Stomach (tissue), 9 donors: Measurements from ENCODE around the gene ENO2. TPM values are rescaled to one million over a fixed set of nuclear protein-coding genes. Genes with fewer than 3 reads are reported as not detected.

Experiments used
- DNase-seq, 2 donors: peaks; one replicate each; pipeline versions ENCODE4 v3.0.0 to v3.0.0-alpha.2; 2013 to 2019
- H3K27ac ChIP-seq, 5 donors: fragments of 200-600 bp in 4 of 5; sonication (generic) in 4 of 5; one replicate each; pipeline ENCODE4 v1.5.1; 2013 to 2019; ENCODE audit warnings: mild to moderate bottlenecking in 1 of 5, moderate library complexity in 1 of 5
- H3K27me3 ChIP-seq, 3 donors: fragments of 200-600 bp; sonication (generic); one replicate each; pipeline ENCODE4 v1.5.1; 2017 to 2019; ENCODE audit warnings: mixed run types in 1 of 3
- H3K36me3 ChIP-seq, 4 donors: fragments of 200-600 bp; sonication (generic); 1 replicate in 3 of 4; 2 replicates in 1 of 4; pipeline ENCODE4 v1.5.1; 2016 to 2019
- H3K4me1 ChIP-seq, 4 donors: fragments of 200-600 bp; sonication (generic); one replicate each; pipeline ENCODE4 v1.5.1; 2016 to 2019
- H3K4me3 ChIP-seq, 4 donors: fragments of 200-600 bp; sonication (generic) in 3 of 4; one replicate each; pipeline ENCODE4 v1.5.1; 2016 to 2019; ENCODE audit warnings: mild to moderate bottlenecking in 1 of 4
- H3K9me3 ChIP-seq, 4 donors: fragments of 200-600 bp; sonication (generic); one replicate each; pipeline ENCODE4 v1.5.1; 2016 to 2019
- EP300 ChIP-seq: sonication (generic); formaldehyde crosslinking; IDR thresholded peaks from one replicate; pipeline ENCODE4 v1.6.1; 2017; ENCODE audit warnings: antibody characterized with exemption
- POLR2A ChIP-seq, 4 donors: fragments of 450-650 bp; IDR thresholded peaks; one replicate each; pipeline ENCODE4 v1.6.1; 2016; ENCODE audit warnings: antibody characterized with exemption in 4 of 4, control low read depth in 2 of 4, mild to moderate bottlenecking in 1 of 4, moderate library complexity in 1 of 4
- POLR2AphosphoS5 ChIP-seq, 3 donors: sonication (generic); formaldehyde crosslinking; IDR thresholded peaks; one replicate each; pipeline ENCODE4 v1.6.1; 2016; ENCODE audit warnings: antibody characterized with exemption in 3 of 3
- WGBS, 5 donors: extraction: QIAGEN DNeasy Blood & Tissue Kit in 3 of 5; methylation state at CpG; one replicate each; pipeline versions ENCODE4 v1.1.5 to v1.1.7; 2013 to 2018; 5-methylcytosine and 5-hydroxymethylcytosine counted together
- intact Hi-C: fragments of 100-400 bp; cut with DNase I; formaldehyde crosslinking; loops from one replicate; pipeline ENCODE4 v1.15.1; 2023; ENCODE audit warnings: low total_unique reads
- polyA plus RNA-seq, 3 donors: library from polyadenylated mRNA; stranded (reverse); fragments of 200-250 nt; gene quantifications; one replicate each; pipeline ENCODE4 v1.2.3, GENCODE V29; 2013
- total RNA-seq, 5 donors: library from RNA; depleted of rRNA; stranded (reverse); fragments of >200 nt; gene quantifications; one replicate each; pipeline versions ENCODE4 v1.1.0 to v1.2.3, GENCODE V29; 2014 to 2016
- TF ChIP-seq, protein P1 (sequence below), 7 experiments: fragments of 450-650 bp in 4 of 7; fragments of 200-600 bp in 3 of 7; sonication (generic) in 3 of 7; IDR thresholded peaks; one replicate each; pipeline ENCODE4 v1.5.1; 2016 to 2019; ENCODE audit warnings: antibody characterized with exemption in 7 of 7, control low read depth in 2 of 7, mild to moderate bottlenecking in 1 of 7
- donor health status: healthy with polysubstance abuse.
- donor health status: Bipolar disorder and iron deficiency.
- donor health status: healthy.

ENO2 gene
- total and polyA plus RNA-seq, 8 donors = 2.3 to 62.9 (median 9.7) TPM

DNA sequence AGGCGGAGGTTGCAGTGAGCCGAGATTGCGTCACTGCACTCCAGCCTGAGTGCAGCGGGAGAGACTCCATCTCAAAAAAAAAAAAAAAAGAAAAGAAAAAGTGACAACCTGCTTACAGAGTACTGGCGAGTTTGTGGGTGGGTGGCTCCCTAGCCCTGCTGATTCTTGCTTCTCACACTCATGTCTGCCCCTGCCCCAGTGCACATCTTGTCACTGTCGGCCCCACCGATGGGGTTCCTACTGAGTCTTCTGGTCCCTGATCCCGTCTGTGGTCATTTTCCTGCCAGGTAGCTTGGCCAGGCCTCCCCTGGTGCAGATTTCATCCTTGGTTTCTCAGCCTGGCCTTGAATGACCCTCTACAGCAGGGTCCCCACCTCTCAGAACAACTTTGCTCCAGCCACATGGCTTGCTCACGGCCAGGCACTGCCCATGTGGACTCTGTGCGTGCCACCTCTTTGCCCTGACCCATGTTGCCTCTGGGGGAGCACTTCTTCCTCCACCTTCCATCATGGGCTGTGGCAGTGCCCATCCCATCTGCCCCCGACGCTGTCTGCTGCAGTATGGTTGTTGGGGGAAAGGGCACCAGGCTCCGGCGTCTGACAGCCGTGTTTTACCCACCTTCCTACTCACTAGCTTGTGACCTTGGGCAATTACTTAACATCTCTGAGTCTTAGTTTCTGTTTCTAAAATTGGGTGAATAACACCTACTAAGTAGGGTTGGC lies 34.7 kb downstream of the ENO2 start:
- intact Hi-C loops = loop anchor here (10.0 kb wide), 1 partner anchor 166 kb away; no protein-coding TSS in a partner anchor
- no peaks in the 10 kb centered on the region for H3K9me3 ChIP-seq
- H3K27me3 ChIP-seq = no peaks in the 10 kb centered on the region
- H3K27ac ChIP-seq = peak overlapping the region; percentile 27 to 71 (median 50)
- TF ChIP-seq POLR2AphosphoS5 (IDR thresholded peaks at IDR 0.05) = no peak
- TF ChIP-seq POLR2A (IDR thresholded peaks at IDR 0.05) = no peak
- TF ChIP-seq, protein P1, sequence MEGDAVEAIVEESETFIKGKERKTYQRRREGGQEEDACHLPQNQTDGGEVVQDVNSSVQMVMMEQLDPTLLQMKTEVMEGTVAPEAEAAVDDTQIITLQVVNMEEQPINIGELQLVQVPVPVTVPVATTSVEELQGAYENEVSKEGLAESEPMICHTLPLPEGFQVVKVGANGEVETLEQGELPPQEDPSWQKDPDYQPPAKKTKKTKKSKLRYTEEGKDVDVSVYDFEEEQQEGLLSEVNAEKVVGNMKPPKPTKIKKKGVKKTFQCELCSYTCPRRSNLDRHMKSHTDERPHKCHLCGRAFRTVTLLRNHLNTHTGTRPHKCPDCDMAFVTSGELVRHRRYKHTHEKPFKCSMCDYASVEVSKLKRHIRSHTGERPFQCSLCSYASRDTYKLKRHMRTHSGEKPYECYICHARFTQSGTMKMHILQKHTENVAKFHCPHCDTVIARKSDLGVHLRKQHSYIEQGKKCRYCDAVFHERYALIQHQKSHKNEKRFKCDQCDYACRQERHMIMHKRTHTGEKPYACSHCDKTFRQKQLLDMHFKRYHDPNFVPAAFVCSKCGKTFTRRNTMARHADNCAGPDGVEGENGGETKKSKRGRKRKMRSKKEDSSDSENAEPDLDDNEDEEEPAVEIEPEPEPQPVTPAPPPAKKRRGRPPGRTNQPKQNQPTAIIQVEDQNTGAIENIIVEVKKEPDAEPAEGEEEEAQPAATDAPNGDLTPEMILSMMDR (IDR thresholded peaks at IDR 0.05) = no peak
- TF ChIP-seq EP300 = no peak
- WGBS, 5 donors = 75 to 83% (median 80%) methylated on average over 15 of the region's 15 CpGs
- H3K4me1 ChIP-seq = peaks cover 17 to 72% (median 31%) of the 10 kb centered on the region in 4 donors
- H3K36me3 ChIP-seq = peaks cover 0 to 13% (median 9%) of the 10 kb centered on the region in 4 donors
- DNase-seq = no peak
- no peak overlapping the region for H3K4me3 ChIP-seq

DNA sequence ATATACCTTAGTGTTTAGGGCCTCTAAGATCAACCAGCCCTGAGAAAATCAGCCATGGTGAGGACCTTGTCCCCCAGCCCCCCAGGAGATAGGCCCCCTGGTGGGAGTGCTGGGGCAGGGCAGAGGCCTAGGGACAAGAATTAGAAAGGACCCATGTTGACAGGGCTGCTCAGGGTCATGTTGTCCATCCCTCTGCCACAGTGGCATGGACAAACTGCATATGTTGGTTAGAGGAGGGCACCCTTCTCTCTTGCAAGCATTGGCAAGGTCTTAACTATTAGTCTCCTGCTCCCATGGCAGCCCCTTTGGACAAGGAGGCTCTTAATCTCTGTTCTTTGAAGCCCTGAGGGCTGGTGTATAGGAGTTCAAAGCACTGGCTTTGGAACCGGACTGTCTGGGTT lies 36.0 kb downstream of the ENO2 start:
- H3K27ac ChIP-seq = peak overlapping the region in 3 of 5 donors; percentile 71 to 96 (median 85)
- intact Hi-C loops = no loop called here
- H3K36me3 ChIP-seq = peaks cover under 1 to 13% (median 13%) of the 10 kb centered on the region in 4 donors
- H3K9me3 ChIP-seq = no peaks in the 10 kb centered on the region
- peak overlapping the region in 1 of 4 donors; percentile 48 for H3K4me3 ChIP-seq
- no peak for DNase-seq
- peaks cover 8 to 72% (median 26%) of the 10 kb centered on the region in 4 donors for H3K4me1 ChIP-seq
- H3K27me3 ChIP-seq = no peaks in the 10 kb centered on the region
- WGBS, 5 donors = 68 to 100% (median 82%) methylated on average over 1 of the region's 1 CpG
- TF ChIP-seq, protein P1 (IDR thresholded peaks at IDR 0.05) = no peak
- TF ChIP-seq EP300 (no peak), POLR2AphosphoS5 (IDR thresholded peaks at IDR 0.05) (no peak), POLR2A (IDR thresholded peaks at IDR 0.05) (no peak)

DNA sequence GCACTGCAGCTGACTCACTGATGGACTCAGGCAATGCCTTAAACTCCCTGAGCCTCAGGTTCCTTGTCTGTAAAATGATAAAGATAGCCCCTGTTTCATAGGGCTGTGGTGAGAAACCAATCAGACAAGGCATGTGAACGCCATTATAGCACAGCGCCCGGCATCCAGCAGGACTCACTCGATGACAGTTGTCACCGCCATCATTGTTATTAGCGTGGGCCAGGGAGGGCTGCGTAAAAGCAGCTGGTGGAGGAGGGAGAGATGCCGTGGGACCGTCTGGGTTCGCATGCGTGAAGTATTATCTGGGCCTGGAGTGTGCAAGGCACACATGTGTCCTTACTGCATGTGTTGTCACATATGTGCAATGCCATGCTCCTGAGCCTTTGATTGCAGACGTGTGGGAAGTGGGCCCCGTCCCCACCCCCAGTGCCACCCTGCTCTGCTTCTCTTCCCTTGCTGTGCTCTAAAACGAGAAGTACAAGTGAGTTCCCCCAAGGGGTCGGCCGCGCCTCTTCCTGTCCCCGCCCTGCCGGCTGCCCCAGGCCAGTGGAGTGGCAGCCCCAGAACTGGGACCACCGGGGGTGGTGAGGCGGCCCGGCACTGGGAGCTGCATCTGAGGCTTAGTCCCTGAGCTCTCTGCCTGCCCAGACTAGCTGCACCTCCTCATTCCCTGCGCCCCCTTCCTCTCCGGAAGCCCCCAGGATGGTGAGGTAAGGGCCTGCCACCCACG lies 36.6 kb downstream of the ENO2 start, which contains the start of gene PTPN6:
Gene PTPN6 (plus strand): TSS at position 546 of the 730 bp plus-strand sequence. CDS start 157 bp downstream, at position 703.
- TF ChIP-seq EP300 (no peak), POLR2AphosphoS5 (IDR thresholded peaks at IDR 0.05) (peak in 2 of 3 donors; percentile 24 to 61), POLR2A (IDR thresholded peaks at IDR 0.05) (no peak)
- peaks cover 3 to 13% (median 12%) of the 10 kb centered on the region in 4 donors for H3K36me3 ChIP-seq
- intact Hi-C loops = no loop called here
- H3K4me3 ChIP-seq = peak within 1 kb of the TSS; percentile 32 to 50 (median 46)
- H3K27me3 ChIP-seq = no peaks in the 10 kb centered on the region
- peaks cover 2 to 72% (median 23%) of the 10 kb centered on the region in 4 donors for H3K4me1 ChIP-seq
- H3K9me3 ChIP-seq = no peaks in the 10 kb centered on the region
- DNase-seq = peak; percentile 54 to 58
- 58 to 77% (median 72%) methylated on average over 20 to 25 of the region's 25 CpGs for WGBS, 5 donors
- peak within 1 kb of the TSS; percentile 43 to 96 (median 71) for H3K27ac ChIP-seq

DNA sequence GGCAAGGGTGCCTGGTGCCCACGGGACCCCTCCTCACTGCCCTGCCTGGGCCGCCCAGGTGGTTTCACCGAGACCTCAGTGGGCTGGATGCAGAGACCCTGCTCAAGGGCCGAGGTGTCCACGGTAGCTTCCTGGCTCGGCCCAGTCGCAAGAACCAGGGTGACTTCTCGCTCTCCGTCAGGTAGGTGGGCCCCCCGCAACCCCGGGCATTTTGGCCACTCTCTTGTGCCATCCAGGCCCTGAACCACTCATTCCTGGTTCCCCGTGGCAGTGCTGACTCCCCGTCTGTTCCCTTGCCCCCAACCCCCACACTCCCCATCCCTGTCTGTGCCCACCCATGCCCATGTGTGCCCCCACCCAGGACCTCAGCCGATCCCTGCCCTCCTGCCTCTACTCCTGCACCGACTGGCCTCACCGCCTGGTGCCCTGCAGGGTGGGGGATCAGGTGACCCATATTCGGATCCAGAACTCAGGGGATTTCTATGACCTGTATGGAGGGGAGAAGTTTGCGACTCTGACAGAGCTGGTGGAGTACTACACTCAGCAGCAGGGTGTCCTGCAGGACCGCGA lies 37.3 kb downstream of the ENO2 start:
- TF ChIP-seq, protein P1 (IDR thresholded peaks at IDR 0.05) = no peak
- TF ChIP-seq EP300 (no peak), POLR2A (IDR thresholded peaks at IDR 0.05) (no peak), POLR2AphosphoS5 (IDR thresholded peaks at IDR 0.05) (no peak)
- intact Hi-C loops = no loop called here
- Histone ChIP-seq H3K27ac (peak overlapping the region; percentile 43 to 96 (median 71)), H3K9me3 (no peaks in the 10 kb centered on the region), H3K4me1 (peaks cover 0 to 72% (median 19%) of the 10 kb centered on the region in 4 donors), H3K27me3 (no peaks in the 10 kb centered on the region), H3K4me3 (peak overlapping the region; percentile 32 to 50 (median 46)), H3K36me3 (peaks cover 3 to 19% (median 16%) of the 10 kb centered on the region in 4 donors)
- 74 to 81% (median 76%) methylated on average over 13 to 20 of the region's 20 CpGs for WGBS, 5 donors
- no peak for DNase-seq
